Adrenal gland (tissue), 12 donors: ENCODE data around the gene ZNF281. TPM values are rescaled to one million over a fixed set of nuclear protein-coding genes. Genes with fewer than 3 reads are reported as not detected.

Experiments
- DNase-seq, 7 donors: peaks; one replicate each; pipeline ENCODE4 v3.0.0-alpha.2; 2019 to 2020
- H3K27ac ChIP-seq, 5 donors: fragments of 200-600 bp; sonication (generic) in 4 of 5; 1 replicate in 3 of 5; 2 replicates in 2 of 5; pipeline versions ENCODE4 v1.5.1 to v1.8.0; 2016 to 2020; ENCODE audit warnings: mild to moderate bottlenecking in 1 of 5
- H3K27me3 ChIP-seq: fragments of 200-600 bp; 2 replicates; pipeline ENCODE4 v1.8.0; 2021
- H3K36me3 ChIP-seq, 2 donors: fragments of 200-600 bp; replicated peaks in 1 of 2; 1 replicate in 1 of 2; 2 replicates in 1 of 2; pipeline versions ENCODE4 v1.5.1 to v1.8.0; 2018 to 2022
- H3K4me1 ChIP-seq, 2 donors: fragments of 200-600 bp; replicated peaks in 1 of 2; 1 replicate in 1 of 2; 2 replicates in 1 of 2; pipeline versions ENCODE4 v1.5.1 to v1.8.0; 2018 to 2021
- H3K4me3 ChIP-seq, 4 donors: fragments of 200-600 bp; sonication (generic) in 3 of 4; one replicate each; pipeline ENCODE4 v1.5.1; 2016 to 2018
- H3K9me3 ChIP-seq, 3 donors: fragments of 200-600 bp; sonication (generic) in 1 of 3; replicated peaks in 1 of 3; 1 replicate in 2 of 3; 2 replicates in 1 of 3; pipeline versions ENCODE4 v1.5.1 to v1.8.0; 2016 to 2021
- POLR2A ChIP-seq, 2 donors: fragments of 450-650 bp; IDR thresholded peaks; one replicate each; pipeline ENCODE4 v1.6.1; 2017; ENCODE audit warnings: antibody characterized with exemption in 2 of 2, mild to moderate bottlenecking in 2 of 2, moderate library complexity in 1 of 2
- WGBS, 4 donors: extraction: QIAGEN DNeasy Blood & Tissue Kit in 2 of 4; methylation state at CpG; one replicate each; pipeline versions ENCODE4 v1.1.5 to v1.1.7; 2013 to 2017; 5-methylcytosine and 5-hydroxymethylcytosine counted together
- intact Hi-C, 2 donors: fragments of 100-400 bp; cut with DNase I; formaldehyde crosslinking; loops; one replicate each; pipeline versions ENCODE4 v1.14.1 to v1.15.0; 2022 to 2023
- polyA plus RNA-seq, 3 donors: library from polyadenylated mRNA; stranded (reverse); fragments of 200-250 nt in 2 of 3; fragments of 350-450 nt in 1 of 3; fragmentation: Illumina TruSeq in 1 of 3; extraction: RNeasy Lipid Tissue Mini Kit (QIAGEN cat#74804) in 1 of 3; gene quantifications; one replicate each; pipeline ENCODE4 v1.2.3, GENCODE V29; 2013 to 2014
- total RNA-seq, 9 donors: library from RNA; depleted of rRNA in 4 of 9; stranded (reverse); fragments of >200 nt in 4 of 9; fragments of 120-200 nt in 1 of 9; fragmentation: NEBNext Ultra II Directional in 1 of 9; extraction: Animal tissue kit (Norgen Biotek cat#: 25700) in 1 of 9; gene quantifications; one replicate each; pipeline versions ENCODE4 v1.1.0 to v1.2.4, GENCODE V29; 2013 to 2023
- TF ChIP-seq, protein P1 (sequence below), 6 experiments: fragments of 450-650 bp in 4 of 6; fragments of 200-600 bp in 2 of 6; sonication (generic) in 1 of 6; IDR thresholded peaks; 1 replicate in 5 of 6; 2 replicates in 1 of 6; pipeline versions ENCODE4 v1.5.1 to v1.8.0; 2016 to 2021; ENCODE audit warnings: antibody characterized with exemption in 6 of 6, mild to moderate bottlenecking in 2 of 6, moderate library complexity in 1 of 6
- donor health status: healthy with polysubstance abuse.
- donor health status: Bipolar disorder and iron deficiency.
- donor health status: DM: yes; HTN: yes; CAD: no.
- donor health status: DM: no; HTN: no; CAD: no.
- donor health status: DM: no; HTN: no; CAD: no.
- donor health status: DM: yes; HTN: yes; CAD: no.

Gene ZNF281
- total and polyA plus RNA-seq, 12 donors, result 2.2 to 11.6 (median 8.4) TPM

- no peaks in the 10 kb centered on the region for H3K9me3 ChIP-seq
- H3K4me1 ChIP-seq, result no peaks in the 10 kb centered on the region
- H3K36me3 ChIP-seq, result no peaks in the 10 kb centered on the region
- no peak overlapping the region for H3K27ac ChIP-seq
- intact Hi-C loops, result no loop called here
- TF ChIP-seq POLR2A (IDR thresholded peaks at IDR 0.05), result no peak
- TF ChIP-seq, protein P1, sequence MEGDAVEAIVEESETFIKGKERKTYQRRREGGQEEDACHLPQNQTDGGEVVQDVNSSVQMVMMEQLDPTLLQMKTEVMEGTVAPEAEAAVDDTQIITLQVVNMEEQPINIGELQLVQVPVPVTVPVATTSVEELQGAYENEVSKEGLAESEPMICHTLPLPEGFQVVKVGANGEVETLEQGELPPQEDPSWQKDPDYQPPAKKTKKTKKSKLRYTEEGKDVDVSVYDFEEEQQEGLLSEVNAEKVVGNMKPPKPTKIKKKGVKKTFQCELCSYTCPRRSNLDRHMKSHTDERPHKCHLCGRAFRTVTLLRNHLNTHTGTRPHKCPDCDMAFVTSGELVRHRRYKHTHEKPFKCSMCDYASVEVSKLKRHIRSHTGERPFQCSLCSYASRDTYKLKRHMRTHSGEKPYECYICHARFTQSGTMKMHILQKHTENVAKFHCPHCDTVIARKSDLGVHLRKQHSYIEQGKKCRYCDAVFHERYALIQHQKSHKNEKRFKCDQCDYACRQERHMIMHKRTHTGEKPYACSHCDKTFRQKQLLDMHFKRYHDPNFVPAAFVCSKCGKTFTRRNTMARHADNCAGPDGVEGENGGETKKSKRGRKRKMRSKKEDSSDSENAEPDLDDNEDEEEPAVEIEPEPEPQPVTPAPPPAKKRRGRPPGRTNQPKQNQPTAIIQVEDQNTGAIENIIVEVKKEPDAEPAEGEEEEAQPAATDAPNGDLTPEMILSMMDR (IDR thresholded peaks at IDR 0.05), result no peak
- no peaks in the 10 kb centered on the region for H3K27me3 ChIP-seq
- H3K4me3 ChIP-seq, result no peak overlapping the region
- DNase-seq, result no peak
Measured at GRCh38 chr1:200436436-200436835, 26.6 kb upstream of the ZNF281 start.

GRCh38 chr1:200435200-200435780, 25.5 kb upstream of the ZNF281 start:
- intact Hi-C loops, result no loop called here
- no peaks in the 10 kb centered on the region for H3K9me3 ChIP-seq
- TF ChIP-seq, protein P1 (IDR thresholded peaks at IDR 0.05), result no peak
- TF ChIP-seq POLR2A (IDR thresholded peaks at IDR 0.05), result no peak

DNA sequence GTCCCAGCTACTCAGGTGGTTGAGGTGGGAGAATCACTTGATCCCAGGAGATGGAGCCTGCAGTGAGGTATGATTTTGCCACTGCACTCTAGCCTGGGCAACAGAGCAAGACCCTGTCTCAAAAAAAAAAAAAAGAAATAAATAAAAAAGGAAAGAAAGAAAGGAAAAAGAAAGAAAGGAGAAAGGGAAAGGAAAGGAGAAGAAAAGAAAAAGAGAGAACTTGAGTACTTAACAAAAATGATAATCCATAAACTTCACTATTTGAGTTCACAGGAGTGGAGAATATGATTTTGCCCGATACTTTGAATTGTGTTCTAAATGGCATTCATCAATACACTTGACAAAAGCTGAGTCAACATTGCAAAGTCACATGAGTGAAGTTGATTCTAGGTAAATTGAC, 23.8 kb upstream of the ZNF281 start:
- WGBS, 4 donors, result 96 to 97% (median 97%) methylated on average over 1 of the region's 1 CpG
- Histone ChIP-seq H3K27me3 (no peaks in the 10 kb centered on the region), H3K4me3 (no peak overlapping the region), H3K27ac (no peak overlapping the region), H3K9me3 (no peaks in the 10 kb centered on the region), H3K4me1 (peaks cover 0 to 5% of the 10 kb centered on the region in 2 donors), H3K36me3 (no peaks in the 10 kb centered on the region)
- no peak for DNase-seq
- intact Hi-C loops, result no loop called here
- no peak for TF ChIP-seq POLR2A (IDR thresholded peaks at IDR 0.05)
- TF ChIP-seq, protein P1 (IDR thresholded peaks at IDR 0.05), result no peak

More at GRCh38 chr1:200435200-200435780, 25.5 kb upstream of the ZNF281 start:
- H3K4me3 ChIP-seq, result no peak overlapping the region
- H3K27ac ChIP-seq, result no peak overlapping the region
- H3K27me3 ChIP-seq, result no peaks in the 10 kb centered on the region
- DNase-seq, result no peak
- 77 to 83% (median 80%) methylated on average over 8 of the region's 8 CpGs for WGBS, 4 donors
- no peaks in the 10 kb centered on the region for H3K36me3 ChIP-seq
- H3K4me1 ChIP-seq, result no peaks in the 10 kb centered on the region

GRCh38 chr1:200432586-200432985, 22.8 kb upstream of the ZNF281 start:
- H3K9me3 ChIP-seq, result no peaks in the 10 kb centered on the region
- no peak overlapping the region for H3K27ac ChIP-seq
- no peak overlapping the region for H3K4me3 ChIP-seq
- TF ChIP-seq, protein P1 (IDR thresholded peaks at IDR 0.05), result no peak
- no peak for TF ChIP-seq POLR2A (IDR thresholded peaks at IDR 0.05)
- intact Hi-C loops, result no loop called here
- 85 to 100% (median 92%) methylated on average over 1 of the region's 1 CpG for WGBS, 4 donors
- no peaks in the 10 kb centered on the region for H3K27me3 ChIP-seq
- no peak for DNase-seq
- peaks cover 0 to 5% of the 10 kb centered on the region in 2 donors for H3K4me1 ChIP-seq
- no peaks in the 10 kb centered on the region for H3K36me3 ChIP-seq
